Hepatocyte (in vitro differentiated cells): ENCODE measurements around the gene GINS2. TPM values are rescaled to one million over a fixed set of nuclear protein-coding genes. Genes with fewer than 3 reads are reported as not detected.
A peak's percentile ranks its signal among the peaks of the same experiment; 100 is the strongest.

Experiments
- DNase-seq: peaks from one replicate; pipeline ENCODE4 v3.0.0-alpha.2; 2016; ENCODE audit warnings: low spot score
- H2AFZ ChIP-seq: fragments of 200-600 bp; sonication (generic); 2 replicates; pipeline ENCODE4 v1.6.0; 2016; ENCODE audit warnings: antibody characterized with exemption, mild to moderate bottlenecking
- H3K27ac ChIP-seq: fragments of 200-600 bp; sonication (generic); 2 replicates; pipeline ENCODE4 v1.5.1; 2016; ENCODE audit warnings: mild to moderate bottlenecking
- H3K27me3 ChIP-seq: fragments of 200-600 bp; sonication (generic); 2 replicates; pipeline ENCODE4 v1.6.1; 2016
- H3K36me3 ChIP-seq: fragments of 200-600 bp; sonication (generic); replicated peaks from 2 replicates; pipeline ENCODE4 v1.5.1; 2016; ENCODE audit warnings: low read depth; ENCODE audit not compliant: insufficient read depth
- H3K4me1 ChIP-seq: fragments of 200-600 bp; sonication (generic); 2 replicates; pipeline ENCODE4 v1.5.1; 2016; ENCODE audit warnings: mild to moderate bottlenecking, moderate library complexity; ENCODE audit not compliant: insufficient read depth
- H3K4me2 ChIP-seq: fragments of 200-600 bp; sonication (generic); 2 replicates; pipeline ENCODE4 v1.6.0; 2016
- H3K4me3 ChIP-seq: fragments of 200-600 bp; sonication (generic); 2 replicates; pipeline ENCODE4 v1.5.1; 2016; ENCODE audit warnings: mild to moderate bottlenecking
- H3K79me2 ChIP-seq: fragments of 200-600 bp; sonication (generic); 2 replicates; pipeline ENCODE4 v1.6.0; 2017; ENCODE audit warnings: mild to moderate bottlenecking
- H3K9me2 ChIP-seq: fragments of 200-600 bp; sonication (generic); replicated peaks from 2 replicates; pipeline ENCODE4 v1.6.0; 2017; ENCODE audit warnings: mild to moderate bottlenecking; ENCODE audit not compliant: insufficient read depth
- H3K9me3 ChIP-seq: fragments of 200-600 bp; sonication (generic); 2 replicates; pipeline ENCODE4 v1.5.1; 2016; ENCODE audit warnings: low read depth, mild to moderate bottlenecking
- H4K20me1 ChIP-seq: fragments of 200-600 bp; sonication (generic); 2 replicates; pipeline ENCODE4 v1.6.0; 2016; ENCODE audit warnings: mild to moderate bottlenecking; ENCODE audit not compliant: insufficient read depth, poor library complexity, severe bottlenecking
- CTCF ChIP-seq: fragments of 200-600 bp; sonication (generic); IDR thresholded peaks from 2 replicates; pipeline ENCODE4 v1.5.1; 2016; ENCODE audit warnings: antibody characterized with exemption, mild to moderate bottlenecking; ENCODE audit not compliant: poor library complexity
- EZH2 ChIP-seq: fragments of 200-600 bp; sonication (generic); IDR thresholded peaks from 2 replicates; pipeline ENCODE4 v1.6.1; 2016; ENCODE audit warnings: antibody characterized with exemption, mild to moderate bottlenecking, borderline replicate concordance
- EZH2phosphoT487 ChIP-seq: fragments of 200-600 bp; sonication (generic); IDR thresholded peaks from one replicate; pipeline ENCODE4 v1.6.1; 2018; ENCODE audit warnings: antibody characterized with exemption, mild to moderate bottlenecking, low read depth, moderate library complexity; ENCODE audit not compliant: unreplicated experiment, severe bottlenecking
- WGBS: methylation state at CpG from one replicate; pipeline ENCODE4 v1.1.6; 2016; ENCODE audit warnings: low lambda C conversion rate; ENCODE audit errors: missing lambda C conversion rate; 5-methylcytosine and 5-hydroxymethylcytosine counted together
- polyA plus RNA-seq: library from polyadenylated mRNA; unstranded; fragments of >200 nt; fragmentation: Nextera tagmentation; extraction: Ambion mirVana; gene quantifications from 2 replicates; pipeline ENCODE4 v1.2.1, GENCODE V29; 2016
- total RNA-seq: library from RNA; depleted of rRNA; stranded (reverse); fragments of >200 nt; gene quantifications from 2 replicates; pipeline ENCODE4 v1.2.3, GENCODE V29; 2014

GINS2 gene
- total and polyA plus RNA-seq, 2 experiments from 2014 or later, result 6.3 to 7.5 TPM

GRCh38 chr16:85653290-85653891 lies 35.4 kb downstream of the GINS2 start:
- Histone ChIP-seq H3K4me2 (no peak overlapping the region), H2AFZ (no peak overlapping the region), H3K9me3 (no peaks in the 10 kb centered on the region), H3K4me3 (no peak overlapping the region), H3K4me1 (peaks cover 17% of the 10 kb centered on the region), H4K20me1 (peaks cover 64% of the 10 kb centered on the region), H3K9me2 (no peaks in the 10 kb centered on the region), H3K27me3 (no peaks in the 10 kb centered on the region), H3K27ac (no peak overlapping the region), H3K79me2 (peaks cover 13% of the 10 kb centered on the region), H3K36me3 (no peaks in the 10 kb centered on the region)
- DNase-seq, result no peak
- WGBS, result 96% methylated on average over 19 of the region's 21 CpGs
- TF ChIP-seq EZH2 (no peak), CTCF (no peak), EZH2phosphoT487 (no peak)

- DNase-seq, result peak; percentile 57
- Histone ChIP-seq H3K27ac (no peak overlapping the region), H3K27me3 (no peaks in the 10 kb centered on the region), H3K9me3 (no peaks in the 10 kb centered on the region), H3K4me2 (no peak overlapping the region), H2AFZ (no peak overlapping the region), H4K20me1 (peaks cover 66% of the 10 kb centered on the region), H3K9me2 (no peaks in the 10 kb centered on the region), H3K4me3 (no peak overlapping the region), H3K4me1 (peaks cover 17% of the 10 kb centered on the region), H3K36me3 (no peaks in the 10 kb centered on the region), H3K79me2 (peaks cover 15% of the 10 kb centered on the region)
- TF ChIP-seq EZH2phosphoT487, result no peak
- no peak for TF ChIP-seq CTCF
- no peak for TF ChIP-seq EZH2
- WGBS, result 76% methylated on average over 30 of the region's 35 CpGs
These were observed 36.1 kb downstream of the GINS2 start for GRCh38 chr16:85652431-85653221.

- Histone ChIP-seq H3K9me3 (no peaks in the 10 kb centered on the region), H3K4me3 (no peak overlapping the region), H3K27ac (peak overlapping the region; percentile 23), H3K9me2 (no peaks in the 10 kb centered on the region), H2AFZ (no peak overlapping the region), H3K79me2 (peaks cover 19% of the 10 kb centered on the region), H3K4me1 (peaks cover 17% of the 10 kb centered on the region), H3K27me3 (no peaks in the 10 kb centered on the region), H3K36me3 (no peaks in the 10 kb centered on the region), H3K4me2 (no peak overlapping the region), H4K20me1 (peaks cover 73% of the 10 kb centered on the region)
- 79% methylated on average over 27 of the region's 27 CpGs for WGBS
- TF ChIP-seq EZH2phosphoT487, result no peak
- DNase-seq, result peak; percentile 46
These were observed 36.9 kb downstream of the GINS2 start for GRCh38 chr16:85651629-85652430.
